NCI-H2107 (cell line): Measurements from ENCODE around the gene MYL10.
"Not testable (repeated sequence)": the region's sequence is repeated elsewhere in the genome, so short reads cannot be mapped to it uniquely, and the experiment has no call there.

Experiments
- DNase-seq: peaks from one replicate; lab custom pipeline; 2025; lab: John Stamatoyannopoulos, UW

The MYL10 gene

DNA sequence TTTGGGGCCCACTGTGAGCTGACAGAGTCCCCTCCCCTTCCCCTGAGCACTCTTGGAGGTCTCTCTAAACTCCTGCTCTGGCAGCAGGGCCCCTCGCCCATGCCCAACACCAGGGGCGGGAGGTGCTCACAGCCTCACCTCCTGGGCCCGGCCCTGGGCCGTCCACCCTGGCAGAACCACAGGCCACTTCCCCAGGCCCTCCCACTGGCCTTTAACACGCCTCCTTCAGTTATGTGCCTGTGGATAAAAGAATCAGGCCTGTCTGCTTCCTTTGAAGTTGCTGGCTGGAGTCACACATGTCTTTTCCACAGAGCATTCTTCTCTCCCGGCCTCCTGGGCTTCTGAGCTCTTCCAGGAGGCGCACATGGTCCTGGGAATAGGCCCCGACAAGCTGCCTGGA lies 10.2 kb downstream of the MYL10 start:
- no peak for DNase-seq

DNA sequence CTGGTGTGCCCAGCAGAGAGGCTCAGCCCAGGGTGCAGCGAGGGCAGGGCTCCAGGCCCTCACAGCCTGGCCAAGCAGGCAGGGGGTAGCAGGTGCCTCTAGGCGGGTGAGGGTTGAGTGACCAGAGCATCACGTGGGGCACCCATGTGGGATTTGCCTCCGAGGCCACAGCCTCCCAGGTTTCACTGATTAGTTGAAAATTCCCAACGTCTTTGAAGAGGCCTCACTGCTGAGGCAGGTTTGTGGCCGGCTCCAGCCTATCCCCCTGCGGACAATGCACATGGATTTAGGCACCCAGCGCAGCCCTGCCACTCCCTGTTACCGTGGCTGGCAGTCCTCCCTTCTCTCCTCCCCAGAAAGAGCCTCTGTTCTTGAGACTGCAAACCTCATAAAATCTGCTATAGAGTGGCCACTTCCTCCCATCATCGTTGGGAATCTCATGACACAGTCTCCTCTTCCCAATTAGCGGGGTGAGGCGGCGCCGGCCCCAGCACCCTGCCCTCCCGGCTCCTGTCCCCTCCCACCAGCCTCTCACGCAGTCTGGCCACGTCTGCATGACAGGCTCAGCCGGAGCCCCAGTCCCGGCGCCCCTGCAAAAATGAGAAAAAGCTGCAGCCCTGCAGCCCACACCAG lies 10.8 kb downstream of the MYL10 start:
- no peak for DNase-seq

DNA sequence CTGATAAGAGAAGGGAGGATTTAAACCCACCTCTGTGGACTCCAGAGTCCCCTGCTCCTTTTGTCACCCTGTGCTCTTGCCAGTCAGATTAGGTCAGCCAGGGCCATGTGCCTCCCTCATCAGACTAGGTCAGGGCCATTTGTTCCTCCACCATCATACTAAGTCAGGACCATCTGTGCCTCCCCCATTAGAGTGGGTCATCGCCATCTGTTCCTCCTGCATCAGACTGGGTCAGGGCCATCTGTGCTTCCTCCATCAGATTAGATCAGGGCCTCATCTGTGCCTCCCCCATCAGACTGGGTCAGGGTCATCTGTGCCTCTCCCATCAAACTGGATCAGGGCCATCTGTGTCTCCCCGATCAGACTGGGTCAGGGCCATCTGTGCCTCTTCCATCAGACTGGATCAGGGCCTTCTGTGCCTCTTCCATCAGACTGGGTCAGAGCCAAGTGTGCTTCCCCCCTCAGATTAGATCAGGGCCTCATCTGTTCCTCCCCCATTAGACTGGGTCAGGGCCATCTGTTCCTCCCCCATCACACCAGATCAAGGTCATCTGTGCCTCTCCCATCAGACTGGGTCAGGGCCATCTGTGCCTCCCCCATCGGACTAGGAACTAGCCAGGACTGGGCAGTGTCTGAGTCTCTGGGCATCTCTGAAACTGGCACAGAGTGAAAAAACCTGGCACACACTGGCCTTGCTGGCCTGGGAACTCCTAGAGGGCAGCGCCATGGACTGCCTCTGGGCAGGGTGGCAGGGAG lies 11.5 kb downstream of the MYL10 start:
- no peak for DNase-seq

DNA sequence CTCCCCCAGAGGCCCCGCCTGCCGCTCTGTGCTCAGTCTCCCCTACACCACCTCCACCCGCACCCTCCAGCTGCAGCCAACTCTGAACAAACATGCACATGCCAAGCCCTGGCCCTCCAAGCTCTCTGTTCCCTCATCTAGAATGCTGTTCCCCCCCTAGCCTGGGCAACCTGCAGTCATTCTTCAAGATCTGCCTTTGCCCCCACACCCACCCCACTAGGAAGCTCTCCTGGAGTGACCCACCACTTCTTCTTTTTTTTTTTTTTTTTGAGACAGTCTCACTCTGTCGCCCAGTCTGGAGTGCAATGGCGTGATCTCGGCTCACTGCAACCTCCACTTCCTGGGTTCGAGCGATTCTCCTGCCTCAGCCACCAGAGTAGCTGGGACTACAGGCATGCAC lies 13.7 kb downstream of the MYL10 start:
- no peak for DNase-seq

DNA sequence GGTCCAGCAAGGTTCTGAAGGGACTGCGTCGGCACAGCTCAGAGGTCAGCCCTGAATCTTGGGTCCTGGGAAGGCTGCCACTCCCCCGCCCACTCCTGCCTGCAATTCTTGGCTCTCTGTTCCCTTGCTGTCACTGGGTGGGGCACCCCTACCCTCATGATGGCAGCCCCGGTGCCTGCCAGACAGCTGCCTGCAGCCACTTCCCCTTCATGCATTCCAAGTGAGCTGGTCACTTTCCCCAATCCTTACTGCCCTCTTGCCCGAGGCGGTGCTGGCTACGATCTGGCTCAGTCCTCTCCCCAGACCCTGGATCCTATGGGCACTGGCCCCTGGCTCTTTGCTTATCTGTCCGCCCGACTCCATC lies 14.2 kb downstream of the MYL10 start:
- DNase-seq = no peak

DNA sequence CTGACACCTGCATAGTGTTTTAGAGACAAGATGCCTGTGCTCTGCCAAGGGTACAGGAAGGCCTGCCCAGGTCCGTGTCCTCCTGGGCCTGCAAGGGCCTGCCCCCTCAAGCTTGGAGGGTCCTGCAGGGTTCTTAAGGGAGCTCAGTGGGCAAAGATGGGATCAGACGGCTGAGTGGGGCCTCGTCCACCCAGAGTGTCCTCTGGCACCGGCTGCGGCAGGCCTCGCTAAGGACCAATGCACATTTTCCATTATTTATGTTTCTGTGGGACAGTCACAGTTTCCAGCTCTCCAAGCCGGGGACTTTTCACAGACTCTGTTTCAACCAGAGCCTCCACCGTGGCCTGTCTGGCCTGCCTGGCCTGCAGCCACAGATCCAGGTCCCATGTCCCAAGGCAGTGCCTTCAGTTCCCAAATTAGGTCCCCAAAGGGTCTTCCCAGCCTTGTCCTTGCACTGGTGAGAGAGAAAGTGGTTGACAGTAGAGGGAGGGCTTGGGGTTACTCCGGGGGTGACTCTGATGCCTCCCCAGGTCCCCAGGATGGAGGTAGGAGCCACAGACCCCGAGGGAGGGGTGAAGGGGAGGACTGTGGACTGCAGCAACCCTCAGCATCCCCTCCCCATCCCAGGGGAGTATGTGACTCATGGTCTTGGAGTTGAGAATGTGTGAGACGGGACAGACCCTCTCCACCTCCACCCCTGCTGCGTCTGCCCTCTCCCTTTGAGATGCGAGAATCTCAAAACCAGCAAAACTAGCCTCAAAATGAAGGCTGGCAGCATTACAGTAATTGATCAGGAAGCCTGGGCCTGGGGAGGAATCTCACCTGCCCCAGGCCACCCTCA lies 14.8 kb downstream of the MYL10 start:
- no peak for DNase-seq

DNA sequence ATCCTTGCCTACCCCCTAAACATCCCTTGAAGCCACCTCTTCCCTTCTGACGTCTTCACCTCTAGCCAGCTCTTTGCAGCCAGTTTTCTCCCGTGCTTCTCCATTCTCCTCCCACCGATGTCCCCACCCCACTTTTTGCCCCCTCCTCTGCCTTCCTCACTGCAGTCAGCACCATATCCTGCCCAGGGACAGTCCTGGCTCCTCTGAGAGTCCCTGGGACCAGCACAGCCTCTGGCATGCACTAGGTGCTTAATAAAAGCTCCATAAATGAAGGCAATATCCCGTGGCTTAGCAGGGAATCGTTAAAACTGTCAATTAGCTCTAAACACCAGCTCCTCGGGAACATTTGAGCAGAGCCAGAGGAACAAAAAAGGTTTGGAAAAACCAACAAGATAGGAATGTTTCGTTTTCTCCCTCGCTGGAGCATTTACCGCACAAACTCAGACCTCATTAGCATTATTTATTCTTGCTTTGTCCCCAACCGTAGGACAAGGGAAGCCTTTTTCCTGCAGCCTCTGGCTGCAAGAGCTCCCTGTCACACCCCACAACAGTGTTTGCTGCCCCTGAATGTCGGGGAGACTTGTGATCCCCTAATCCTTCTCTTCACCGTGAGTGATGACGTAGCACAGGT lies 16.1 kb downstream of the MYL10 start:
- DNase-seq = no peak

DNA sequence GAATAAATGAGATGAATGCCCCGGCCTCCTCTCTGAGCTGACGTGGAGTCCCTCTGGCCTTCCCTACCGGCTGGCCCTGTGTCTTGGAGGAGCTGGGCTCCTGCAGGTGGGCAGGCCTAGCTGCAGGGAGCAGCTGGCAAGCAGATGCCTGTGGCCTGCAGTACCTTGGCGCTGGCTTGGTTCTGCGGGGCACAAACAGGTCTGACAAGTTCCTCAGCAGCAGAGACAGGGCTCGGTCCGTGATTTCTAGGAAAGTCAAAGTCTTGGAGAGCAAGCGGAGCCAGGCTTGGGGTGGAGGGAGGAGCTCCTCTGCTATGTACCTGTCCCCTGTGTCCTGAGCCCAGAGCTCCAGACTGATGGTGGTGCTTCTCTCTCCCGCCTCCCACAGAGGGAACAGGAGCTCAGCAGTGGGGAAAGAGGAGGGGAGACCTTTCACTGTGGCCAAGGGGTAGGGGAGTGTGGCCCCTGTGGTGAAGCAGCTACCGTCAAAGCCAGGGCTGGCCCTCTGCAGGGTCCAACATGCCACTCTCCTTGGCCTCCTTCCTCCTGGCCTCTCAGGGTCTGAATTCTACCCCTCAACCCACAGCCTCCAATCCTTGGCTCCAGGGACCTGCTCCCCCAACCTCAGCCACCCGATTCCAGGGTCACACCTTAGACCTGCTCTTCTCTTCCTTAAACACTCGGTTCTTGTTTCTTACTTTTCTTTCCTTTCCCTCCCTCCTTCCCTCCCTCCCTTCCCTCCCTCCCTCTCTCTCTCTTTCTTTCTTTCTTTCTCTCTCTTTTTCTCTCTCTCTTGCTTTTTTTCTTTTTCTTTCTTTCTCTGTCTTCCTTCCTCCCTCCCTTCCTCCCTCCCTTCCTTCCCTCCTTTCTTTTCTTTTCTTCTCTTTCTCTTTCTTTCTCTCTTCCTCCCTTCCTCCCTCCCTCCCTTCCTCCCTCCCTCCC lies 20.1 kb downstream of the MYL10 start:
- no peak for DNase-seq

DNA sequence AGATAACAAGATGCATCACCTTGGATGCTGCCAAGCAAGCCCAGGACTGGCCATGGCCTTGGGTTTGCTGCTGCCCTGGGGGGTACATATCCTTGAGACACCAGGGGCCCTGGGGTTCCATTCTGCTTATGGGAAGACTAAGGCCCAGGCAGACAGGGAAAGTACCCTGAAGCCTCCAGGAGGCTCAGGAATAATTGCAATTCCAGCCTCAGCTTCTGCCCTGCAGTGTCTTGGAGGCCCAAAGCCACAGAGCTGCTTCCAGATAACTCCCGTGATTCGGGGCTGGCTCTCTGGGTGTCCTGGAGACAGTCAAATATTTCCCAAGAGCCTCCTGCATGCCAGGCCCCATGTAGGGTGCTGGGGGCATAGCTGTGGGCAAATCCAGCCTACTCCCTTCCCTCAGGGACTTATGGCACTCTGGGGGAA lies 22.6 kb downstream of the MYL10 start:
- DNase-seq = no peak

DNA sequence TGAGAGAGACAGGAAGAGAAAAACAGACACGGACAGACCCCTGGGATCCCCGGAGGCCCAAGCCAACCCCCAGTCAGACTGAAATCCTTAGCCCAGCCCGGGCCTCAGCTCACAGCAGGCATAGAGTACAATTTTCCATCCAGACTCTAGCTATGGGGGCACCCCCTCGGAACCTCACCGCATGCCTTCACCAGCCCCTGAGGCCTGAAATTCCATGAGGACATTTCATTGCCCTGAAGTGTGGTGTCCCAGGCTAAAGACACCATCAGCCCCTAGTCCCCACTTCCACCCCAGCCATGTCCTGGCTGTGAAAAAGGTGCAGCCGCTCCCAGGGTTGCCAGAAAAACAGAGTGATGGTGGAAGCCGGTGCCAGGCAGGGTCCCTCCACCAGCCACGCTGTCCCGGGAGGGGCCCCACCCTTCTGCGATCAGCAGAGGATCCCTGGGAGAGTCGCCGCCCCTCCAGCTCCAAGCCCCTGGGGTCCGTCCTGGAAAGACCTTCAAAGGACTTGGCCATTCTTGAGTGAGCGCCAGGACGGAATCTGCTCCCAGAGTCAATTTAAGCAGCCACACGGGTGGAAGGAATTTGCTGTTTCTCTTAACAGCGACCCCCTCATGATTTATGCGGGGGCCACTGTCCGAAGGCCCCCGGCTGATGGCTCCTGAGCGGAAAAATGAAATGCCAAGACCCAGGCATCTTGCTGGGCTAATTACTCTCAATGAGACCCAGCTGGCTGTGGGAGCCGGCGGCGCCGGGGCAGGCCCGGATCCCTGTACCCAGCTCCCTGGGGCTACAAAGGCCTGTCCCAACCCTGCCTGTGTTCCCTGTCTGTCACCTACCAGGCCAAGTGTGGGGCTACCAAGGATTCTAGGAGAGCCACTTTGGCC lies 23.2 kb downstream of the MYL10 start:
- no peak for DNase-seq

DNA sequence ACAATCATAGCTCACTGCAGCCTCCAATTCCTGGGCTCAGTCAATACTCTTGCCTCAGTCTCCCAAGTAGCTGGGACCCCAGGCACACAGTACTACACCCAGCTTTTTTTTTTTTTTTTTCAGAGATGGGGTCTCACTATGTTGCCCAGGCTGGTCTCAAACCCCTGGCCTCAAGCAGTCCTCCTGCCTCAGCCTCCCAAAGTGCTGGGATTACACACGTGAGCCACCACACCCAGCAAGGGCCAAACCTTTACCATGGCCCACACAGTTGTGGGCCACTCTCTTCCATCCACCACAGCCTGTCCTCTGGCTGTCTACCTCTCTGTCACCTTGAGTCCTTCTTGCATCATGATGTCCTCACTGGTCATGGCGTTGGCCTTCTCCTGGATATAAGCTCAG lies 24.2 kb downstream of the MYL10 start:
- not testable (repeated sequence) for DNase-seq

DNA sequence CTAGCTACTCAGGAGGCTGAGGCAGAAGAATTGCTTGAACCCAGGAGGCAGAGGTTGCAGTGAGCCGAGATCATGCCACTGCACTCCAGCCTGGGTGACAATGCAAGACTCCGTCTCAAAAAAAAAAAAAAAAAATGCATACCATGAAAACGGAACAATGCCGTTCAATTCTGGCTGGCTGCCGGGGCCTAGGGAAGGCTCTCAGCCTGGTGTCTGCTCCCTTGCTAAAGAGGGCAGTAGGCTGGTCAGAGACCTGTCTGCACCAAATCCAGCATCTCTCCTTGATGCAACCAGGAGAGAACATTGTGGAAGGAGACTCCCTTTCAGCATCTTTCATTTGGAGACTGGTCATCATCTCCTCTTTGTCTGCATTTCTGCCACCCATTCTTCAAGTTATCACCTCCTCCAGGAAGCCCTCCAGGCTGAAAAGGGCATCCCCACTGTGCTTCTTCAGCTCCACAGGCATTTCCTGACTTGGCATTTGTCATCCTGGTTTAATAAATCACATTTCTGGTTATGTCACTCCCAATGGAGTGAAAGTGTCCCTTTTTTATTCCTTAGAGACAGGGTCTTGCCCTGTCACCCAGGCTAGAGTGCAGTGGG lies 24.7 kb downstream of the MYL10 start:
- no peak for DNase-seq

DNA sequence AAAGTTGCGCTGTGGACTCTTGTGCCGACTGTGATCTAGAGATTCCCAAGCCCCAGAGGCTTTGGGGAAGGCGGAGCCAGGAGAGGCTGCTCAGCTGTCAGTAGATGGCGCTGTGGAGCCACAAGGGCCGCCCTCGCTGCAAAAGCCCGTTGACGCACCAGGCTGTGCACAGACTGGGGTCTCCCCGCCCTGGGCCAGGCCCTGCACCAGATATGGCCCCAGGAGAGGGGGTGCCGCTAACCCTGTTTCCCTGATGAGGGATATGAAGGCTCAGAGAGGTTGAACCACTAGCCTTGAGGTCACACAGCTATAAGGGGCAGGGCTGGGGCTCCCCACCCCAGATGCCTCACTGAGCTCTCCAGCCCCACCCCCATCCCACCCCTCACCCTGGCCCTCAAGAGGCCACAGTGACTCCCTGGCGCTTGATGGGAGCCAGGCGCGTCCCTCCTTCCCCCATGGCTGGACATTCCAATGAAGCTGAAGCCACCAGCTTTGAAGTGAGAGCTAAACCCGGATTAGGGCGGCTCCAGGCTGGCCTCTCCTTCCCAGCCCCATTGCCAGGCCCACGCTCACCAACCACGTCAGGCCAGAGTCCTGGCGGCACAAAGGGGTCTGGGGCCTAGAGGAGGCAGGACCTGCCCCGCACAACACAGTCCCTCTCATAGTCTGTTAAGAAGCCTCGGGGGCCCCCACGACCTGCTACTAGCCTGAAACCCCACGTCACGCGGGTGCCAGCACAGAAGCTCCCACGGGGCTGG lies 26.4 kb downstream of the MYL10 start:
- peak; percentile 43 for DNase-seq

DNA sequence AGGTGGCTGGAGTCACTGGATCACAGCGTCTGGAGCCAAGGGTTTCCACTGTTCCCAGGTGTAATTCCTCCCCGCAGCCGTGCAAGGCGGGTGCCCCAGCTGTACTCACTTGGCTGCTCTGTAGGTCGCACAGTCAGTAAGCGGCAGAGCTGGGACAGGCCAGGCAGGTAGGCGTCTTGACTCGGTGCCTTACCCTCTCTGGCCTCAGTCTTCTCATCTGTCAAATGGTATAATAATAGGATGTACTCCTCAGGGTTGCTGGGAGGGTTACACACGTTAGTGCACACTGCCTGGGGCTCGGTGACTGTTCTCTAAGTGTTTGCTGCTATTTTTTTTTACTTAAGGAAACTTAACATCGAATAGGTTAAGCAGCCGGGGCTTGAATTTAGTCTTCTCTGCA lies 27.0 kb downstream of the MYL10 start:
- no peak for DNase-seq

DNA sequence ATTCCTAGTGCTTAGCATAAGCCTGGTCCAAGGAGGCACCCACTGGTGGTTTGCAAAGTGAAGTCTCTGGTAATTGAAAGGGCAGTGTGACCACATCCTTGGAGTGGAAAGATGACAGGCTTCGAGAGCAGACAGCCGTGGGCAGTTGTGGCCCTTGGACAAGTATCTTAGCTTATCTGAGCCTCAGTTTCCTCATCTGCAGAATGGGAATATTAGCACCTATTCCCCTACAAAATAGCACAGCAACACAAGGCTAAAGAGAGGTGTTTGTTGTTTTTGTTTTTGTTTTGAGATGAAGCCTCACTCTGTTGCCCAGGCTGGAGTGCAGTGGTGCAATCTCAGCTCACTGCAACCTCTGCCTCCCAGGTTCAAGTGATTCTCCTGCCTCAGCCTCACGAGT lies 29.3 kb downstream of the MYL10 start:
- no peak for DNase-seq

DNA sequence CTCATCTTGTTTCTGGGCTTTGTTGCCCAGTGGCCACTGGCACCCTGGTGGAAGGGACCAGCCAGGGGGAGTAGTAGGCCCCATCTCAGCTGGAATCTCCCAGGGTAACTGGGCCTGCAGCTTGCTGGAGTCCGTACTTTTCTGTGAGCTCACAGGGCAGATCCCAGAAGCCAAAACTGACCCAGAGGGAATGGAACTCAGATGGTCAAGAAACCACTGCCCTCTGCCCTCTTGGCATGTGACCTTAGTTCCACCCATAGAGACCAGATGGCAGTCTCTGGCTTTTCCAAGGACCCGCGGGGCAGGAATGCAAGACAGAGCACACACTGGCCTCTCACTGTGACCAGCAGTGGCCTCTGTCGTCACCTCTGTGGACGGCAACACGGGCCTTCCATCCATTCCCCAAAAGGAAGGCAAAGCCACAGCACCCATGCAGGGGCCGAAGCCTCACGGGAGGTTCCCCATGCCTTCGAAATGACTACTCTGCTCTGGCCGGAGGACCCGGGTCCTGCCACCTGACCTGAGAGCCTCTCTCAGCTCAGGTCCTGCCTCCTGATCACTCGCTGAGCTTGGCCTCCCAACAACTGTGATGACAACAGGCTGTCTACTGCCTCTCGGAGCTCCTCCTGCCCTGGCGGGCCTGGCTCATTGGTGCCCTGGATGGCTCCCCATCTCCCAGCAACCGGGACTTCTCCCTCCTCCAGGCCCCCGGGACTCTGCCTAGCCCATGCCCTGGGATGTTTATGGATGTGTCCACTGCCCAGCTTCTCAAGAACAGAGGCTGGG lies 29.9 kb downstream of the MYL10 start:
- DNase-seq = no peak

DNA sequence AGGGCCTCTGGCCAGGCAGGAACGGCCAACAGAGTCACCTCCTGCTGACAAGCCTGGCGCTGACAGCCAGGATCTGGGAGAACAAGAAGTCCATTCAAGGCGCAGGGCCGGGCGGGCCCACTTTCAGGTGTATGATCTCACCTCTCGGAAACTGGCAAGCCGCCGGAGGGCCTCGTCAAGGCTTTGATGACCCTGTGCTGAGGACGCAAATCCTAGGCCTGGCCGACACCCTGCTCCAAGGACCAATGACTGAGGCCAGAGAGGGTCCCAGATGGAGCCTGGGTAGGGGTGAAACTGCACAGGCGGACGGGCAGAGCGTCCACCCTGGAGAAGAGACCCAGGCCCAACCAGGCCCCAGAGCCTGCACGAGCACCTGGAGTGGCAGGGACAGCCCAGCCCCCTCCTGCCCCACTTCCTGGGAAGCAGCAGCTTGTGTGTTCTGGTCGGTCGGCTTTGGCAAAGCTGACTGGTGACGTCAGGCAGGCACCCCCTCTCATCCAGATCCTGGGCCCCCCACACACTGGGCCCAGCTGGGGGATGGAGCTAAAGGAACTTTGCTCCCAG lies 30.6 kb downstream of the MYL10 start:
- no peak for DNase-seq

DNA sequence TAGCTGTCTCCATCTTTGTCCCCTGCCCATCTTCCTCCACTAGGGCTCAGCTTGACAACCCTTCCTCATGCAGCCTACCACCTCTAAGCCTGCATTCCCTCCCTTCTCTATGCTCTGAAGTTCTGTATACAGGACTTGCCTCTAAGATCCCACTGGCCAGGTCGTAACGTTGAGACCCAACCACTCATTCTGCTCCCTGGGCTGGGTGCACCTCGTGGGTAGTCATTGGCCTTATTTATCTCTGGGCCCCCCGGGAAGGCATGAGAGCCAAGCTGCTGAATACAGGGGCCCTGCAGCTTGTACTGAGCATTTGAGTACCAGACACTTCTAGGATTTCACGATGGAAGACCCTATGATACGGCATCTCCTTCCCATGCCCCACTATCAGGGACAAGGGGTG lies 31.2 kb downstream of the MYL10 start:
- DNase-seq = no peak
